K562 (cell line): ENCODE results near the gene OR11G2. TPM values are rescaled to one million over a fixed set of nuclear protein-coding genes. Genes with fewer than 3 reads are reported as not detected.

Experiments used
- ATAC-seq: fragments of 200-7000 bp; cut with Tn5 transposase; 3 replicates; pipeline ENCODE4 v1.9.1; 2020; ENCODE audit warnings: moderate library complexity
- BruUV-seq: library from RNA; stranded (reverse); fragments of 400-500 nt; replicated peaks from 2 replicates; lab custom pipeline; 2021; lab: Mats Ljungman, UMichigan
- CTCF ChIA-PET: fragments of 300-600 bp; formaldehyde crosslinking; extraction: SDS; loops from one replicate; lab custom pipeline; 2021; ENCODE audit warnings: low intra/inter-chr PET ratio; lab: Yijun Ruan, JAX
- POLR2A ChIA-PET: fragments of 300-600, 350-650 bp; sonication (Branson Sonifier 250); formaldehyde crosslinking; extraction: SDS; loops from one replicate; lab custom pipeline; 2021; ENCODE audit warnings: antibody characterized with exemption, inconsistent platforms; lab: Yijun Ruan, JAX
- DNase-seq, 4 experiments: peaks; one replicate each; pipeline versions ENCODE4 v3.0.0 to v3.0.0-alpha.2; 2011 to 2018; ENCODE audit warnings: low spot score in 3 of 4, mixed read lengths in 3 of 4; ENCODE audit errors: extremely low read depth in 1 of 4
- FAIRE-seq: peaks from 2 replicates; lab custom pipeline; 2011; peaks lifted over from hg19 to GRCh38; lab: Jason Lieb, UNC
- H2AFZ ChIP-seq: 2 replicates; pipeline ENCODE4 v1.6.0; 2011; ENCODE audit warnings: low read depth, low read length, control low read depth, inconsistent platforms
- H3K27ac ChIP-seq: fragments of 200-600 bp; 3 replicates; pipeline ENCODE4 v1.8.0; 2011; ENCODE audit warnings: low read depth, mild to moderate bottlenecking, control low read depth, inconsistent platforms, low read length, moderate library complexity, mixed read lengths; ENCODE audit errors: extremely low read depth
- H3K27me3 ChIP-seq, 2 experiments: fragments of 300-600 bp in 1 of 2; 2 replicates in 1 of 2; 3 replicates in 1 of 2; pipeline versions ENCODE4 v1.6.0 to v1.8.0; 2011; ENCODE audit warnings: inconsistent platforms in 2 of 2, low read length in 2 of 2, mild to moderate bottlenecking in 1 of 2, mixed read lengths in 1 of 2, moderate library complexity in 1 of 2; ENCODE audit not compliant: control insufficient read depth in 2 of 2, insufficient read depth in 2 of 2
- H3K36me3 ChIP-seq: fragments of 300-600 bp; 3 replicates; pipeline ENCODE4 v1.8.0; 2011; ENCODE audit warnings: mild to moderate bottlenecking, low read length, inconsistent platforms; ENCODE audit not compliant: control insufficient read depth, insufficient read depth
- H3K4me1 ChIP-seq, 2 experiments: fragments of 200-600 bp in 1 of 2; replicated peaks in 1 of 2; 2 replicates in 1 of 2; 3 replicates in 1 of 2; pipeline versions ENCODE4 v1.5.1 to v1.8.0; 2011; ENCODE audit warnings: inconsistent platforms in 2 of 2, low read length in 2 of 2, mild to moderate bottlenecking in 1 of 2, mixed read lengths in 1 of 2, moderate library complexity in 1 of 2; ENCODE audit not compliant: control insufficient read depth in 2 of 2, insufficient read depth in 2 of 2
- H3K4me2 ChIP-seq: 2 replicates; pipeline ENCODE4 v1.6.1; 2011; ENCODE audit warnings: low read length, control low read depth, inconsistent platforms, mixed read lengths; ENCODE audit not compliant: insufficient read depth
- H3K4me3 ChIP-seq: fragments of 200-600 bp; sonication (generic), shearing (Covaris generic); 2 replicates; pipeline ENCODE4 v1.5.1; 2016; ENCODE audit warnings: control low read depth, inconsistent platforms
- H3K79me2 ChIP-seq: fragments of 200-600 bp; 3 replicates; pipeline ENCODE4 v1.8.0; 2011; ENCODE audit warnings: low read length, inconsistent platforms; ENCODE audit not compliant: control insufficient read depth, insufficient read depth
- H3K9ac ChIP-seq, 2 experiments: 2 replicates each; pipeline versions ENCODE4 v1.6.0 to v1.6.1; 2011; ENCODE audit warnings: low read depth in 2 of 2, low read length in 2 of 2, control low read depth in 1 of 2, inconsistent platforms in 1 of 2, mild to moderate bottlenecking in 1 of 2, mixed read lengths in 1 of 2; ENCODE audit not compliant: insufficient read depth in 1 of 2
- H3K9me1 ChIP-seq: one replicate; pipeline ENCODE4 v1.6.0; 2011; ENCODE audit warnings: inconsistent platforms, mild to moderate bottlenecking, low read length, moderate library complexity; ENCODE audit not compliant: control insufficient read depth, insufficient read depth
- H3K9me3 ChIP-seq: replicated peaks from 2 replicates; pipeline ENCODE4 v1.5.1; 2011; ENCODE audit warnings: low read depth, low read length, inconsistent platforms; ENCODE audit not compliant: control insufficient read depth, insufficient read depth
- H4K20me1 ChIP-seq: replicated peaks from 2 replicates; pipeline ENCODE4 v1.6.1; 2011; ENCODE audit warnings: low read length, inconsistent platforms, mixed read lengths; ENCODE audit not compliant: control insufficient read depth, insufficient read depth
- CC2D1A ChIP-seq: fragments of 450-650 bp; IDR thresholded peaks from 2 replicates; pipeline ENCODE4 v1.6.1; 2017; ENCODE audit warnings: mild to moderate bottlenecking
- GTF2B ChIP-seq: IDR thresholded peaks from 2 replicates; pipeline ENCODE4 v1.6.1; 2011; ENCODE audit not compliant: insufficient read length; ENCODE audit errors: extremely low read depth
- HOMEZ ChIP-seq: fragments of 250-450 bp; sonication (Bioruptor Pico); IDR thresholded peaks from 2 replicates; pipeline ENCODE4 v1.4.0; 2020; ENCODE audit warnings: mild to moderate bottlenecking, moderate library complexity
- NCOA1 ChIP-seq: fragments of 450-650 bp; IDR thresholded peaks from 2 replicates; pipeline ENCODE4 v1.6.1; 2016; ENCODE audit warnings: low read depth
- RNF219 ChIP-seq: fragments of 250-450 bp; sonication (Bioruptor Pico); IDR thresholded peaks from 2 replicates; pipeline ENCODE4 v1.5.0; 2022; ENCODE audit warnings: mild to moderate bottlenecking
- SNIP1 ChIP-seq: fragments of 450-650 bp; IDR thresholded peaks from 2 replicates; pipeline ENCODE4 v1.7.1; 2017; ENCODE audit warnings: low read depth, mild to moderate bottlenecking
- TOE1 ChIP-seq, 2 experiments: fragments of 450-650 bp in 1 of 2; sonication (generic) in 1 of 2; formaldehyde crosslinking in 1 of 2; IDR thresholded peaks; 2 replicates each; pipeline versions ENCODE4 v1.7.1 to v1.8.0; 2016 to 2022; ENCODE audit warnings: borderline replicate concordance in 2 of 2, mild to moderate bottlenecking in 2 of 2, antibody characterized with exemption in 1 of 2, inconsistent platforms in 1 of 2, low read depth in 1 of 2, missing genetic modification reagents in 1 of 2, moderate library complexity in 1 of 2
- ZKSCAN1 ChIP-seq: fragments of 150-350 bp; IDR thresholded peaks from 2 replicates; pipeline ENCODE4 v1.6.1; 2016; ENCODE audit warnings: low read depth, low read length
- WGBS: fragments of 100-300 bp; shearing (Covaris generic); methylation state at CpG from one replicate; pipeline ENCODE4 v1.1.6; 2016; ENCODE audit warnings: low coverage, mixed read lengths; ENCODE audit not compliant: insufficient coverage; ENCODE audit errors: missing lambda C conversion rate; 5-methylcytosine and 5-hydroxymethylcytosine counted together
- in situ Hi-C: fragments of 300-500 bp; cut with MboI; formaldehyde crosslinking; loops from 4 replicates; pipeline ENCODE4 v1.15.0; 2018; ENCODE audit warnings: inconsistent platforms, mixed read lengths
- intact Hi-C: fragments of 100-400 bp; cut with micrococcal nuclease; formaldehyde crosslinking; loops from 2 replicates; pipeline ENCODE4 v1.14.2; 2022
- polyA plus RNA-seq, 8 experiments: library from polyadenylated mRNA; depleted of rRNA in 4 of 8; stranded (reverse) in 5 of 8; unstranded in 3 of 8; fragments of >200 nt; fragmentation: Nextera tagmentation in 2 of 8; fragmentation: Illumina TruSeq in 1 of 8; extraction: Ambion mirVana in 2 of 8; extraction: Trizol in 1 of 8; gene quantifications; 2 replicates each; pipeline versions ENCODE4 v1.2.1 to v1.2.3, GENCODE V29; 2011 to 2014; ENCODE audit warnings: inconsistent platforms in 1 of 8, missing spikeins in 1 of 8
- total RNA-seq, 7 experiments: library from RNA; depleted of rRNA in 6 of 7; stranded (reverse); fragments of >200 nt in 6 of 7; fragmentation: Illumina TruSeq in 2 of 7; extraction: Trizol in 2 of 7; gene quantifications; 2 replicates each; pipeline versions ENCODE4 v1.2.1 to v1.2.3, GENCODE V29; 2011 to 2021; ENCODE audit warnings: low replicate concordance in 1 of 7

The OR11G2 gene
- total and polyA plus RNA-seq, 9 of the 15 experiments (the other 6 are each of a cell fraction or from before 2014, with no cell fraction given): not detected

GRCh38 chr14:20179218-20179617 is 11.5 kb upstream of the OR11G2 start (continued):
- TF ChIP-seq SNIP1: no peak
- no peak for TF ChIP-seq ZKSCAN1

- FAIRE-seq (no peak), ATAC-seq (no peak), DNase-seq (no peak)
- no peak overlapping the region for H3K4me2 ChIP-seq
- TF ChIP-seq CC2D1A (no peak), TOE1 (IDR thresholded peaks at IDR 0.05; ENCODE audit: borderline replicate concordance) (no peak), TOE1 (CRISPR knock-in tag; IDR thresholded peaks at IDR 0.05; ENCODE audit: borderline replicate concordance, low read depth) (no peak), HOMEZ (CRISPR knock-in tag) (no peak), GTF2B (no peak), RNF219 (CRISPR knock-in tag) (no peak), NCOA1 (no peak)
- peaks cover 10 to 44% of the 10 kb centered on the region in 2 experiments for H3K4me1 ChIP-seq
- ChIA-PET CTCF (no interaction called here), POLR2A (no interaction called here)
- no peak overlapping the region; the same call in 2 of the 3 replicates for H3K27ac ChIP-seq
- intact Hi-C loops (no loop called here), in situ Hi-C loops (no loop called here)
- 89% methylated on average over 2 of the region's 2 CpGs for WGBS
- no peaks in the 10 kb centered on the region for H3K9me1 ChIP-seq
- no peaks in the 10 kb centered on the region for H3K27me3 ChIP-seq
- H3K36me3 ChIP-seq: no peaks in the 10 kb centered on the region
- peaks cover 10% of the 10 kb centered on the region for H3K9me3 ChIP-seq
- no peaks in the 10 kb centered on the region for H4K20me1 ChIP-seq
- H3K79me2 ChIP-seq: no peaks in the 10 kb centered on the region
- H2AFZ ChIP-seq: peak overlapping the region; percentile 81
- no TSS peak for BruUV-seq
- no peak overlapping the region for H3K4me3 ChIP-seq
- no peak overlapping the region for H3K9ac ChIP-seq
Measured at GRCh38 chr14:20179880-20180279, 10.8 kb upstream of the OR11G2 start.
